Breast epithelium (tissue), 4 donors: ENCODE results near the gene RERE. TPM values are rescaled to one million over a fixed set of nuclear protein-coding genes. Genes with fewer than 3 reads are reported as not detected.

ENCODE experiments used
- DNase-seq, 2 donors: peaks; one replicate each; pipeline ENCODE4 v3.0.0-alpha.2; 2019; ENCODE audit warnings: low spot score in 2 of 2
- H3K27ac ChIP-seq, 2 donors: fragments of 200-600 bp; sonication (generic) in 1 of 2; one replicate each; pipeline ENCODE4 v1.5.1; 2016 to 2019; ENCODE audit warnings: mild to moderate bottlenecking in 1 of 2
- H3K27me3 ChIP-seq, 2 donors: fragments of 200-600 bp; sonication (generic) in 1 of 2; one replicate each; pipeline versions ENCODE4 v1.5.1 to v1.6.0; 2017 to 2019; ENCODE audit warnings: control low read depth in 1 of 2, mild to moderate bottlenecking in 1 of 2
- H3K36me3 ChIP-seq: fragments of 200-600 bp; one replicate; pipeline ENCODE4 v1.5.1; 2019
- H3K4me1 ChIP-seq, 2 donors: fragments of 200-600 bp; sonication (generic); one replicate each; pipeline ENCODE4 v1.5.1; 2016 to 2019; ENCODE audit warnings: control low read depth in 1 of 2
- H3K4me3 ChIP-seq, 3 donors: fragments of 200-600 bp; sonication (generic); 1 replicate in 2 of 3; 2 replicates in 1 of 3; pipeline ENCODE4 v1.5.1; 2016 to 2019; ENCODE audit warnings: mild to moderate bottlenecking in 3 of 3, moderate library complexity in 2 of 3
- H3K9me3 ChIP-seq, 2 donors: fragments of 200-600 bp; sonication (generic) in 1 of 2; one replicate each; pipeline ENCODE4 v1.5.1; 2016 to 2019; ENCODE audit warnings: control low read depth in 1 of 2
- CTCF ChIP-seq, 3 donors: fragments of 450-650 bp; IDR thresholded peaks; one replicate each; pipeline ENCODE4 v1.5.1; 2016 to 2017; ENCODE audit warnings: antibody characterized with exemption in 3 of 3, mild to moderate bottlenecking in 3 of 3, moderate library complexity in 3 of 3
- POLR2A ChIP-seq: fragments of 450-650 bp; IDR thresholded peaks from one replicate; pipeline ENCODE4 v1.6.1; 2016; ENCODE audit warnings: antibody characterized with exemption, mild to moderate bottlenecking, moderate library complexity
- POLR2AphosphoS5 ChIP-seq, 3 donors: sonication (generic); formaldehyde crosslinking; IDR thresholded peaks; one replicate each; pipeline ENCODE4 v1.6.1; 2017; ENCODE audit warnings: antibody characterized with exemption in 3 of 3
- intact Hi-C: fragments of 100-400 bp; cut with DNase I; formaldehyde crosslinking; loops from one replicate; pipeline ENCODE4 v1.15.1; 2023; ENCODE audit warnings: low total_unique reads
- total RNA-seq, 3 donors: library from RNA; depleted of rRNA; stranded (reverse); fragments of >200 nt; gene quantifications; one replicate each; pipeline ENCODE4 v1.1.0, GENCODE V29; 2016

Gene RERE
- total RNA-seq, 3 donors from 2014 or later: 65.8 to 166 (median 123) TPM

GRCh38 chr1:8747879-8748825 is 69.3 kb downstream of the RERE start:
- no peak overlapping the region for H3K4me3 ChIP-seq
- intact Hi-C loops: no loop called here
- DNase-seq: no peak
- H3K27me3 ChIP-seq: no peaks in the 10 kb centered on the region
- H3K9me3 ChIP-seq: no peaks in the 10 kb centered on the region
- H3K4me1 ChIP-seq: no peaks in the 10 kb centered on the region
- no peaks in the 10 kb centered on the region for H3K36me3 ChIP-seq
- H3K27ac ChIP-seq: no peak overlapping the region
- TF ChIP-seq POLR2AphosphoS5 (IDR thresholded peaks at IDR 0.05): no peak
- TF ChIP-seq CTCF (IDR thresholded peaks at IDR 0.05): no peak

GRCh38 chr1:8746554-8746953 is 70.9 kb downstream of the RERE start:
- intact Hi-C loops: no loop called here
- H3K27ac ChIP-seq: no peak overlapping the region
- TF ChIP-seq POLR2AphosphoS5 (IDR thresholded peaks at IDR 0.05) (no peak), CTCF (IDR thresholded peaks at IDR 0.05) (no peak), POLR2A (no peak)

GRCh38 chr1:8745749-8746390 is 71.6 kb downstream of the RERE start:
- no peak for TF ChIP-seq CTCF (IDR thresholded peaks at IDR 0.05)
- no peak for TF ChIP-seq POLR2AphosphoS5 (IDR thresholded peaks at IDR 0.05)
- no peak for TF ChIP-seq POLR2A
- no peaks in the 10 kb centered on the region for H3K4me1 ChIP-seq
- no peaks in the 10 kb centered on the region for H3K9me3 ChIP-seq
- H3K27me3 ChIP-seq: no peaks in the 10 kb centered on the region
- no peak overlapping the region for H3K4me3 ChIP-seq
- intact Hi-C loops: no loop called here
- no peak overlapping the region for H3K27ac ChIP-seq
- H3K36me3 ChIP-seq: no peaks in the 10 kb centered on the region
- no peak for DNase-seq

More at GRCh38 chr1:8746554-8746953, 70.9 kb downstream of the RERE start:
- Histone ChIP-seq H3K4me3 (no peak overlapping the region), H3K4me1 (no peaks in the 10 kb centered on the region), H3K36me3 (no peaks in the 10 kb centered on the region), H3K27me3 (no peaks in the 10 kb centered on the region), H3K9me3 (no peaks in the 10 kb centered on the region)
- DNase-seq: no peak

GRCh38 chr1:8745346-8745745 is 72.1 kb downstream of the RERE start:
- intact Hi-C loops: no loop called here
- no peak overlapping the region for H3K27ac ChIP-seq
- TF ChIP-seq CTCF (IDR thresholded peaks at IDR 0.05) (no peak), POLR2AphosphoS5 (IDR thresholded peaks at IDR 0.05) (no peak), POLR2A (no peak)

More at GRCh38 chr1:8745346-8745745, 72.1 kb downstream of the RERE start:
- no peak for DNase-seq
- no peaks in the 10 kb centered on the region for H3K36me3 ChIP-seq
- no peaks in the 10 kb centered on the region for H3K9me3 ChIP-seq
- no peaks in the 10 kb centered on the region for H3K4me1 ChIP-seq
- no peaks in the 10 kb centered on the region for H3K27me3 ChIP-seq
- no peak overlapping the region for H3K4me3 ChIP-seq
